NCI-H2171 (cell line): ENCODE results near the gene DAB1.
"Not testable (repeated sequence)": the region's sequence is repeated elsewhere in the genome, so short reads cannot be mapped to it uniquely, and the experiment has no call there.

ENCODE experiments used
- DNase-seq: peaks from one replicate; lab custom pipeline; 2025; lab: John Stamatoyannopoulos, UW

The DAB1 gene

GRCh38 chr1:57220905-57221304 is 203.0 kb downstream of the DAB1 start:
- not testable (repeated sequence) for DNase-seq

GRCh38 chr1:57218487-57219079 is 205.3 kb downstream of the DAB1 start:
- no peak for DNase-seq

- DNase-seq: no peak
Measured at GRCh38 chr1:57217905-57218304, 206.0 kb downstream of the DAB1 start.

GRCh38 chr1:57214951-57215575 is 208.8 kb downstream of the DAB1 start:
- no peak for DNase-seq

GRCh38 chr1:57210881-57211280 is 213.0 kb downstream of the DAB1 start:
- DNase-seq: no peak

GRCh38 chr1:57209495-57209894 is 214.4 kb downstream of the DAB1 start:
- DNase-seq: no peak

GRCh38 chr1:57208741-57209302 is 215.0 kb downstream of the DAB1 start:
- DNase-seq: no peak

GRCh38 chr1:57206038-57206437 is 217.8 kb downstream of the DAB1 start:
- no peak for DNase-seq

- no peak for DNase-seq
Measured at GRCh38 chr1:57204942-57205787, 218.7 kb downstream of the DAB1 start.

GRCh38 chr1:57204091-57204490 is 219.8 kb downstream of the DAB1 start:
- DNase-seq: no peak

GRCh38 chr1:57202241-57202640 is 221.6 kb downstream of the DAB1 start:
- DNase-seq: no peak

GRCh38 chr1:57198912-57199311 is 224.9 kb downstream of the DAB1 start:
- DNase-seq: no peak

- no peak for DNase-seq
Measured at GRCh38 chr1:57195436-57195941, 228.4 kb downstream of the DAB1 start.

- no peak for DNase-seq
Measured at GRCh38 chr1:57192222-57192621, 231.6 kb downstream of the DAB1 start.

- no peak for DNase-seq
Measured at GRCh38 chr1:57190898-57191297, 233.0 kb downstream of the DAB1 start.

GRCh38 chr1:57188168-57188567 is 235.7 kb downstream of the DAB1 start:
- DNase-seq: no peak

GRCh38 chr1:57186455-57186854 is 237.4 kb downstream of the DAB1 start:
- no peak for DNase-seq

- no peak for DNase-seq
Measured at GRCh38 chr1:57179001-57179400, 244.9 kb downstream of the DAB1 start.

GRCh38 chr1:57175506-57175905 is 248.4 kb downstream of the DAB1 start:
- no peak for DNase-seq

- no peak for DNase-seq
Measured at GRCh38 chr1:57172040-57172439, 251.8 kb downstream of the DAB1 start.

GRCh38 chr1:57167997-57168396 is 255.9 kb downstream of the DAB1 start:
- no peak for DNase-seq

- no peak for DNase-seq
Measured at GRCh38 chr1:57165546-57165945, 258.3 kb downstream of the DAB1 start.

GRCh38 chr1:57164584-57164983 is 259.3 kb downstream of the DAB1 start:
- DNase-seq: no peak
